CD14-positive monocyte (primary cell): ENCODE data around the gene PRR16. TPM values are rescaled to one million over a fixed set of nuclear protein-coding genes. Genes with fewer than 3 reads are reported as not detected.
A peak's percentile ranks its signal among the peaks of the same experiment; 100 is the strongest.
"Not testable (repeated sequence)": the region's sequence is repeated elsewhere in the genome, so short reads cannot be mapped to it uniquely, and the experiment has no call there.

Experiments
- DNase-seq, 3 donors: peaks; one replicate each; pipeline ENCODE4 v3.0.0-alpha.2; 2011 to 2022
- H2AFZ ChIP-seq: 2 replicates; pipeline ENCODE4 v1.6.0; 2012; ENCODE audit warnings: mild to moderate bottlenecking, low read depth, low read length, inconsistent platforms; ENCODE audit not compliant: insufficient read depth, poor library complexity, severe bottlenecking
- H3K27ac ChIP-seq, 2 donors: 1 replicate in 1 of 2; 2 replicates in 1 of 2; pipeline ENCODE4 v1.5.1; 2012 to 2013; ENCODE audit warnings: low read length in 2 of 2, control low read depth in 1 of 2, inconsistent platforms in 1 of 2, low read depth in 1 of 2, mild to moderate bottlenecking in 1 of 2
- H3K27me3 ChIP-seq, 2 donors: one replicate each; pipeline versions ENCODE4 v1.6.0 to v1.6.1; 2011 to 2013; ENCODE audit warnings: low read length in 2 of 2; ENCODE audit not compliant: control insufficient read depth in 2 of 2, insufficient read depth in 2 of 2
- H3K36me3 ChIP-seq, 2 donors: replicated peaks in 1 of 2; 1 replicate in 1 of 2; 2 replicates in 1 of 2; pipeline versions ENCODE4 v1.5.1 to v1.6.1; 2012 to 2013; ENCODE audit warnings: low read length in 2 of 2, control low read depth in 1 of 2, inconsistent platforms in 1 of 2, mild to moderate bottlenecking in 1 of 2; ENCODE audit not compliant: insufficient read depth in 2 of 2, control insufficient read depth in 1 of 2
- H3K4me1 ChIP-seq, 2 donors: 1 replicate in 1 of 2; 2 replicates in 1 of 2; pipeline versions ENCODE4 v1.5.1 to v1.6.1; 2012 to 2013; ENCODE audit warnings: low read length in 2 of 2, control low read depth in 1 of 2, inconsistent platforms in 1 of 2, mild to moderate bottlenecking in 1 of 2, moderate library complexity in 1 of 2; ENCODE audit not compliant: insufficient read depth in 2 of 2, control insufficient read depth in 1 of 2
- H3K4me2 ChIP-seq: replicated peaks from 2 replicates; pipeline ENCODE3; 2012; ENCODE audit warnings: low read length, moderate library complexity, mild to moderate bottlenecking; ENCODE audit not compliant: poor library complexity, severe bottlenecking; ENCODE audit errors: extremely low read depth
- H3K4me3 ChIP-seq, 3 experiments: fragments of 200-600 bp in 1 of 3; sonication (generic) in 1 of 3; replicated peaks in 1 of 3; 1 replicate in 2 of 3; 2 replicates in 1 of 3; pipeline ENCODE4 v1.5.1; 2011 to 2013; ENCODE audit warnings: low read length in 3 of 3, mild to moderate bottlenecking in 3 of 3, control low read depth in 2 of 3, low read depth in 2 of 3, inconsistent platforms in 1 of 3, moderate library complexity in 1 of 3
- H3K79me2 ChIP-seq: 2 replicates; pipeline ENCODE4 v1.6.0; 2012; ENCODE audit warnings: mild to moderate bottlenecking, control low read depth, inconsistent platforms, low read length, moderate library complexity; ENCODE audit not compliant: insufficient read depth
- H3K9ac ChIP-seq: 2 replicates; pipeline ENCODE4 v1.6.0; 2017; ENCODE audit warnings: low read length, mild to moderate bottlenecking; ENCODE audit not compliant: insufficient read depth, poor library complexity, severe bottlenecking
- H3K9me3 ChIP-seq, 2 donors: replicated peaks in 1 of 2; 1 replicate in 1 of 2; 2 replicates in 1 of 2; pipeline versions ENCODE4 v1.5.1 to v1.6.1; 2012 to 2013; ENCODE audit warnings: low read length in 2 of 2, control low read depth in 1 of 2; ENCODE audit not compliant: control insufficient read depth in 1 of 2, insufficient read depth in 1 of 2
- H4K20me1 ChIP-seq: 2 replicates; pipeline ENCODE4 v1.6.0; 2012; ENCODE audit warnings: mild to moderate bottlenecking, low read length, control low read depth, moderate library complexity; ENCODE audit not compliant: insufficient read depth
- H3K27ac Mint-ChIP-seq, 7 donors: one replicate each; pipeline ENCODE4 v1.8.0; 2020; ENCODE audit warnings: mild to moderate bottlenecking in 7 of 7, mixed read lengths in 7 of 7, moderate library complexity in 6 of 7, inconsistent platforms in 2 of 7
- H3K27me3 Mint-ChIP-seq, 3 donors: one replicate each; pipeline ENCODE4 v1.8.0; 2021 to 2022; ENCODE audit warnings: low read depth in 3 of 3, mild to moderate bottlenecking in 3 of 3, mixed read lengths in 3 of 3, moderate library complexity in 3 of 3, inconsistent platforms in 1 of 3
- H3K36me3 Mint-ChIP-seq, 2 donors: one replicate each; pipeline ENCODE4 v1.8.0; 2020; ENCODE audit warnings: mixed read lengths in 2 of 2, inconsistent platforms in 1 of 2, mild to moderate bottlenecking in 1 of 2
- H3K4me1 Mint-ChIP-seq: one replicate; pipeline ENCODE4 v1.8.0; 2020; ENCODE audit warnings: mild to moderate bottlenecking, mixed read lengths
- H3K4me3 Mint-ChIP-seq, 2 donors: one replicate each; pipeline ENCODE4 v1.8.0; 2020; ENCODE audit warnings: mild to moderate bottlenecking in 2 of 2, mixed read lengths in 2 of 2, moderate library complexity in 1 of 2
- H3K9me3 Mint-ChIP-seq, 7 donors: one replicate each; pipeline ENCODE4 v1.8.0; 2020 to 2022; ENCODE audit warnings: mixed read lengths in 7 of 7, mild to moderate bottlenecking in 6 of 7, moderate library complexity in 6 of 7, inconsistent platforms in 2 of 7
- WGBS: methylation state at CpG from one replicate; pipeline ENCODE4 v1.1.5; 2013; ENCODE audit warnings: missing lambda C conversion rate; ENCODE audit not compliant: insufficient coverage; 5-methylcytosine and 5-hydroxymethylcytosine counted together
- intact Hi-C, 2 donors: fragments of 100-400 bp; cut with micrococcal nuclease; formaldehyde crosslinking; loops; one replicate each; pipeline versions ENCODE4 v1.15.0 to v1.15.1; 2023
- polyA plus RNA-seq, 3 donors: library from polyadenylated mRNA; depleted of rRNA in 1 of 3; unstranded in 2 of 3; stranded (reverse) in 1 of 3; fragments of 300-500 nt in 2 of 3; fragments of >200 nt in 1 of 3; fragmentation: Illumina TruSeq in 2 of 3; gene quantifications; 1 replicate in 2 of 3; 2 replicates in 1 of 3; pipeline ENCODE4 v1.2.3, GENCODE V29; 2012 to 2021

PRR16 gene
- polyA plus RNA-seq, 3 donors = 0.14 to 0.74 (median 0.56) TPM

DNA sequence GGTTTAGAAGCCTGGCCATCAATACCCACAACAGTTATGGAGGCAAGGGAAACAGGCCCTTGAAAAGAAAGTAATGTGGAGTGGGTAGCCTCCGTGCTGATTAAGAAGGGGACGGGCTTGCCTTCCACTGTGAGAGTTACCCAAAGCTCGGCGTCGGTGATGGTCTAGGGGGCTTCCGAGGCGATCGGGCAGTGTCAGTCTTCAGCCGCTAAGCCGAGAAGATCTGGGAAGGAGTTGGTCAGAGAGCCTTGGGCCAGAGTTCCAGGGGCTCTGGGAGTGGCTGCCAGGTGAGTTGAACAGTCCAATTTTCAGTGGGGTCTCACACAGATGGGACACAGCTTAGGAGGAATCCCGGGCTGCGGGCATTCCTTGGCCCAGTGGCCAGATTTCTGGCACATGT, 236.6 kb downstream of the PRR16 start:
- H3K4me2 ChIP-seq, H3K9me3 ChIP-seq, H4K20me1 ChIP-seq, H3K36me3 Mint-ChIP-seq, H3K9ac ChIP-seq, intact Hi-C loops, H3K36me3 ChIP-seq, H3K27me3 ChIP-seq, H3K4me1 ChIP-seq, H3K79me2 ChIP-seq, H2AFZ ChIP-seq, H3K4me3 ChIP-seq, H3K4me1 Mint-ChIP-seq, DNase-seq, H3K27ac ChIP-seq, H3K4me3 Mint-ChIP-seq, H3K27ac Mint-ChIP-seq: not testable (repeated sequence)
- peaks cover 8 to 20% (median 11%) of the 10 kb centered on the region in 7 donors for H3K9me3 Mint-ChIP-seq
- WGBS = no CpG with 5 or more reads among the region's 12 CpGs
- peaks cover 7 to 17% (median 12%) of the 10 kb centered on the region in 3 donors for H3K27me3 Mint-ChIP-seq

DNA sequence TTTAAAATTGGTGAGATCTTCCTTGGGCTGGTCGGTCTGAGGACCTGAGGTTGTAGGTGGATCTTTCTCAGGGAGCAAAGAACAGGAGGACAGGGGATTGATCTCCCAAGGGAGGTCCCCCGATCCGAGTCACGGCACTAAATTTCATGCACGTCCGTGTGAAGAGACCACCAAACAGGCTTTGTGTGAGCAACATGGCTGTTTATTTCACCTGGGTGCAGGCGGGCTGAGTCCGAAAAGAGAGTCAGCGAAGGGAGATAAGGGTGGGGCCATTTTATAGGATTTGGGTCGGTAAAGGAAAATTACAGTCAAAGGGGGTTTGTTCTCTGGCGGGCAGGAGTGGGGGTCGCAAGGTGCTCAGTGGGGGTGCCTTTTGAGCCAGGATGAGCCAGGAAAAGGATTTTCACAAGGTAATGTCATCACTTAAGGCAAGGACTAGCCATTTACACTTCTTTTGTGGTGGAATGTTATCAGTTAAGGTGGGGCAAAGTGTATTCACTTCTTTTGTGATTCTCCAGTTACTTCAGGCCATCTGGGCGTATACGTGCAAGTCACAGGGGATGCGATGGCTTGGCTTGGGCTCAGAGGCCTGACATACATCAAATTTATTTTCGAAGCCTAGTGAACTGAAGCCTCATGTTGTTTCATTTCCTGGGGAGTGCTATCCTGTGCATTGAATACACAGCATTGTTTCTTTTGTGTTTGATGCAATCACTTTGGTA, 238.9 kb downstream of the PRR16 start:
- H3K79me2 ChIP-seq, DNase-seq, intact Hi-C loops, H3K9ac ChIP-seq, H4K20me1 ChIP-seq, H3K27me3 ChIP-seq, H2AFZ ChIP-seq, H3K27ac ChIP-seq, H3K4me3 ChIP-seq, H3K9me3 ChIP-seq, H3K36me3 Mint-ChIP-seq, H3K36me3 ChIP-seq, H3K4me1 Mint-ChIP-seq, H3K27ac Mint-ChIP-seq, H3K4me2 ChIP-seq, H3K4me1 ChIP-seq: not testable (repeated sequence)
- WGBS = 75% methylated on average over 4 of the region's 16 CpGs
- peaks cover 7 to 20% (median 9%) of the 10 kb centered on the region in 7 donors for H3K9me3 Mint-ChIP-seq
- H3K4me3 Mint-ChIP-seq = peak overlapping the region in 1 of 2 donors; percentile 0
- peaks cover 7 to 17% (median 12%) of the 10 kb centered on the region in 3 donors for H3K27me3 Mint-ChIP-seq
